ENCODE results near the gene CCNT2.
A peak's percentile ranks its signal among the peaks of the same experiment; 100 is the strongest.

DNA sequence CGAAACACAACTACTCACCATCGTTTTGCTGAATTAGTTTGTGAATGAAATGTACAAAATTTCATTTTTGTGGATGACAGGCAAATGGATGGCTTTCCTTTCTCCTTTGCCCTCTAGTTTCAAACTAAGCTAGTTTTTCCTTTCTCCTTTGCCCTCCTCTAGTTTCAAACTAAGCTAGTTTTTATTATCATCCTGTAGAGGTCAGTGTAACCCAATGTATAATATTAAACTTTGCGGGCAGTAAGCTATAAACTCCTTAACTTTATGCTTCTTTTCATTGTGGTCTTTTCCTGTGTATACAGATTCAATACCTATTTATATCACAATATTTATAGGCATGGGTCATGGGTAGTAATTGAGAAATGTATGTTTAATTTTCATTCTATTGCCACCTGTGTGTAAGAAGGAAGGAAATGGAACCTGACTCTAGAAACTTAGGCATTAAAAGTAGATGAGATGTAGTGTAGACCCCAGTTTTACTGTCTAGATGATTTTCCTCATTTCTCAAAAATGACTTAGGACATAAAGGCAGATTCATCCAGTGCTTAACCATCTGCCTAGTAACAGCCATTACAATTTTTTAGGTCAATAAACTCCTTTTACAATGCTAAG lies 70.5 kb downstream of the CCNT2 start:
- TF ChIP-seq, protein P1, sequence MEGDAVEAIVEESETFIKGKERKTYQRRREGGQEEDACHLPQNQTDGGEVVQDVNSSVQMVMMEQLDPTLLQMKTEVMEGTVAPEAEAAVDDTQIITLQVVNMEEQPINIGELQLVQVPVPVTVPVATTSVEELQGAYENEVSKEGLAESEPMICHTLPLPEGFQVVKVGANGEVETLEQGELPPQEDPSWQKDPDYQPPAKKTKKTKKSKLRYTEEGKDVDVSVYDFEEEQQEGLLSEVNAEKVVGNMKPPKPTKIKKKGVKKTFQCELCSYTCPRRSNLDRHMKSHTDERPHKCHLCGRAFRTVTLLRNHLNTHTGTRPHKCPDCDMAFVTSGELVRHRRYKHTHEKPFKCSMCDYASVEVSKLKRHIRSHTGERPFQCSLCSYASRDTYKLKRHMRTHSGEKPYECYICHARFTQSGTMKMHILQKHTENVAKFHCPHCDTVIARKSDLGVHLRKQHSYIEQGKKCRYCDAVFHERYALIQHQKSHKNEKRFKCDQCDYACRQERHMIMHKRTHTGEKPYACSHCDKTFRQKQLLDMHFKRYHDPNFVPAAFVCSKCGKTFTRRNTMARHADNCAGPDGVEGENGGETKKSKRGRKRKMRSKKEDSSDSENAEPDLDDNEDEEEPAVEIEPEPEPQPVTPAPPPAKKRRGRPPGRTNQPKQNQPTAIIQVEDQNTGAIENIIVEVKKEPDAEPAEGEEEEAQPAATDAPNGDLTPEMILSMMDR (conservative IDR thresholded peaks at IDR 0.05; ENCODE audit: low read depth, low read length) = peak; percentile 79
- TF ChIP-seq EZH2 (IDR thresholded peaks at IDR 0.05; ENCODE audit: low read length, unreplicated experiment) = no peak
- TF ChIP-seq EZH2phosphoT487 (IDR thresholded peaks at IDR 0.05; ENCODE audit: borderline replicate concordance, low read length) = no peak

Measured in PC-3 (cell line).